Nephron (organoid): ENCODE results near the gene KCNMA1.

ENCODE experiments used
- H3K27ac Mint-ChIP-seq, 3 experiments: 2 replicates each; pipeline ENCODE4 v1.8.0; 2020; ENCODE audit warnings: mixed read lengths in 3 of 3, mild to moderate bottlenecking in 2 of 3, moderate library complexity in 1 of 3
- H3K27me3 Mint-ChIP-seq: 2 replicates; pipeline ENCODE4 v1.8.0; 2021; ENCODE audit warnings: low read depth, mild to moderate bottlenecking, moderate library complexity, mixed read lengths
- H3K36me3 Mint-ChIP-seq: 2 replicates; pipeline ENCODE4 v1.8.0; 2020; ENCODE audit warnings: low read depth, mixed read lengths
- H3K4me1 Mint-ChIP-seq: 2 replicates; pipeline ENCODE4 v1.8.0; 2020; ENCODE audit warnings: mixed read lengths
- H3K4me3 Mint-ChIP-seq, 3 experiments: 2 replicates each; pipeline ENCODE4 v1.8.0; 2020; ENCODE audit warnings: mild to moderate bottlenecking in 3 of 3, mixed read lengths in 3 of 3, moderate library complexity in 2 of 3
- H3K9me3 Mint-ChIP-seq: 2 replicates; pipeline ENCODE4 v1.8.0; 2020; ENCODE audit warnings: mixed read lengths
- CTCF ChIP-seq, 3 experiments: fragments of 200-600 bp; sonication (generic); IDR thresholded peaks; one replicate each; pipeline ENCODE4 v1.5.0; 2021; ENCODE audit warnings: antibody characterized with exemption in 3 of 3; ENCODE audit not compliant: unreplicated experiment in 3 of 3

The KCNMA1 gene

GRCh38 chr10:76905251-76905650 is 732.4 kb downstream of the KCNMA1 start:
- Mint-ChIP-seq H3K4me1 (peaks cover 6% of the 10 kb centered on the region), H3K27ac (no peak overlapping the region), H3K9me3 (no peaks in the 10 kb centered on the region), H3K36me3 (no peaks in the 10 kb centered on the region), H3K4me3 (no peak overlapping the region), H3K27me3 (peaks cover 4% of the 10 kb centered on the region)
- TF ChIP-seq CTCF (IDR thresholded peaks at IDR 0.05; ENCODE audit: unreplicated experiment in 3 of 3) = no peak

GRCh38 chr10:76903387-76903945 is 734.1 kb downstream of the KCNMA1 start:
- Mint-ChIP-seq H3K4me1 (peaks cover 6% of the 10 kb centered on the region), H3K27ac (no peak overlapping the region), H3K4me3 (no peak overlapping the region), H3K36me3 (no peaks in the 10 kb centered on the region), H3K27me3 (peaks cover 4% of the 10 kb centered on the region), H3K9me3 (peaks cover 2% of the 10 kb centered on the region)
- TF ChIP-seq CTCF (IDR thresholded peaks at IDR 0.05; ENCODE audit: unreplicated experiment in 3 of 3) = no peak

GRCh38 chr10:76902949-76903348 is 734.7 kb downstream of the KCNMA1 start:
- peaks cover 4% of the 10 kb centered on the region for H3K27me3 Mint-ChIP-seq
- H3K27ac Mint-ChIP-seq = no peak overlapping the region
- H3K4me1 Mint-ChIP-seq = peaks cover 6% of the 10 kb centered on the region
- TF ChIP-seq CTCF (IDR thresholded peaks at IDR 0.05; ENCODE audit: unreplicated experiment in 3 of 3) = peak; percentile 25 to 52 (median 34)
- H3K4me3 Mint-ChIP-seq = no peak overlapping the region
- peaks cover 2% of the 10 kb centered on the region for H3K9me3 Mint-ChIP-seq
- H3K36me3 Mint-ChIP-seq = no peaks in the 10 kb centered on the region

GRCh38 chr10:76901701-76902100 is 735.9 kb downstream of the KCNMA1 start:
- Mint-ChIP-seq H3K9me3 (peaks cover 8% of the 10 kb centered on the region), H3K4me3 (no peak overlapping the region), H3K36me3 (peaks cover under 1% of the 10 kb centered on the region), H3K27ac (no peak overlapping the region), H3K4me1 (peaks cover 6% of the 10 kb centered on the region), H3K27me3 (peaks cover 4% of the 10 kb centered on the region)
- TF ChIP-seq CTCF (IDR thresholded peaks at IDR 0.05; ENCODE audit: unreplicated experiment in 3 of 3) = no peak

- no peak overlapping the region for H3K27ac Mint-ChIP-seq
- H3K27me3 Mint-ChIP-seq = peaks cover 3% of the 10 kb centered on the region
- H3K9me3 Mint-ChIP-seq = peaks cover 20% of the 10 kb centered on the region
- peaks cover 14% of the 10 kb centered on the region for H3K36me3 Mint-ChIP-seq
- H3K4me3 Mint-ChIP-seq = no peak overlapping the region
- no peak for TF ChIP-seq CTCF (IDR thresholded peaks at IDR 0.05; ENCODE audit: unreplicated experiment in 3 of 3)
- H3K4me1 Mint-ChIP-seq = no peaks in the 10 kb centered on the region
These were observed 738.1 kb downstream of the KCNMA1 start for GRCh38 chr10:76899490-76899889.

GRCh38 chr10:76892766-76893479 is 744.7 kb downstream of the KCNMA1 start:
- Mint-ChIP-seq H3K27me3 (peaks cover 3% of the 10 kb centered on the region), H3K4me1 (peaks cover 18% of the 10 kb centered on the region), H3K4me3 (no peak overlapping the region), H3K27ac (peak overlapping the region in 2 of 3 experiments; percentile 50 to 79), H3K36me3 (peaks cover 17% of the 10 kb centered on the region), H3K9me3 (peaks cover 23% of the 10 kb centered on the region)
- no peak for TF ChIP-seq CTCF (IDR thresholded peaks at IDR 0.05; ENCODE audit: unreplicated experiment in 3 of 3)
